Mesendoderm (in vitro differentiated cells): ENCODE data around the gene CCDC71L.

Experiments
- DNase-seq: peaks from one replicate; pipeline ENCODE4 v3.0.0; 2013
- H2AK5ac ChIP-seq: 2 replicates; pipeline ENCODE4 v1.6.1; 2013; ENCODE audit warnings: low read length, inconsistent platforms
- H2BK120ac ChIP-seq: 2 replicates; pipeline ENCODE4 v1.6.1; 2013; ENCODE audit warnings: low read depth, mild to moderate bottlenecking, low read length, moderate library complexity, mixed read lengths
- H2BK15ac ChIP-seq: replicated peaks from 2 replicates; pipeline ENCODE4 v1.6.1; 2013; ENCODE audit warnings: low read depth, mild to moderate bottlenecking, moderate library complexity
- H2BK5ac ChIP-seq: 2 replicates; pipeline ENCODE4 v1.6.1; 2013; ENCODE audit warnings: low read length, inconsistent platforms
- H3K18ac ChIP-seq: 2 replicates; pipeline ENCODE4 v1.6.1; 2013; ENCODE audit warnings: mild to moderate bottlenecking, low read length, mixed read lengths
- H3K23ac ChIP-seq: one replicate; pipeline ENCODE4 v1.6.1; 2013; ENCODE audit warnings: low read length
- H3K27ac ChIP-seq: 2 replicates; pipeline ENCODE4 v1.5.1; 2013; ENCODE audit warnings: low read depth, mild to moderate bottlenecking, inconsistent platforms, low read length, moderate library complexity
- H3K27me3 ChIP-seq: 2 replicates; pipeline ENCODE4 v1.6.1; 2013; ENCODE audit warnings: low read length, control low read depth, mild to moderate bottlenecking, inconsistent platforms; ENCODE audit not compliant: insufficient read depth, poor library complexity
- H3K36me3 ChIP-seq: 2 replicates; pipeline ENCODE4 v1.6.1; 2013; ENCODE audit warnings: low read length, inconsistent platforms; ENCODE audit not compliant: control insufficient read depth, insufficient read depth
- H3K4ac ChIP-seq: one replicate; pipeline ENCODE4 v1.6.1; 2013; ENCODE audit warnings: low read depth, mild to moderate bottlenecking, low read length, moderate library complexity
- H3K4me1 ChIP-seq: 2 replicates; pipeline ENCODE4 v1.6.1; 2013; ENCODE audit warnings: low read depth, low read length, inconsistent platforms; ENCODE audit not compliant: control insufficient read depth
- H3K4me2 ChIP-seq: 2 replicates; pipeline ENCODE4 v1.6.1; 2013; ENCODE audit warnings: low read length
- H3K4me3 ChIP-seq: 2 replicates; pipeline ENCODE4 v1.5.1; 2013; ENCODE audit warnings: mild to moderate bottlenecking, low read length
- H3K56ac ChIP-seq: one replicate; pipeline ENCODE4 v1.6.1; 2013; ENCODE audit warnings: low read length
- H3K79me1 ChIP-seq: 2 replicates; pipeline ENCODE4 v1.6.1; 2013; ENCODE audit warnings: low read length, inconsistent platforms
- H3K79me2 ChIP-seq: 2 replicates; pipeline ENCODE4 v1.6.1; 2013; ENCODE audit warnings: mild to moderate bottlenecking, low read length; ENCODE audit not compliant: control insufficient read depth, insufficient read depth
- H3K9ac ChIP-seq: 2 replicates; pipeline ENCODE4 v1.6.1; 2013; ENCODE audit warnings: low read length, inconsistent platforms
- H4K5ac ChIP-seq: one replicate; pipeline ENCODE4 v1.6.1; 2013; ENCODE audit warnings: low read length
- H4K8ac ChIP-seq: one replicate; pipeline ENCODE4 v1.6.1; 2013; ENCODE audit warnings: low read depth, mild to moderate bottlenecking, control low read depth, low read length, moderate library complexity
- WGBS: extraction: QIAGEN DNeasy Blood & Tissue Kit; methylation state at CpG from one replicate; pipeline ENCODE4 v1.1.7; 2013; ENCODE audit warnings: low lambda C conversion rate, missing lambda C conversion rate; ENCODE audit not compliant: insufficient coverage; ENCODE audit errors: extremely low coverage; 5-methylcytosine and 5-hydroxymethylcytosine counted together

CCDC71L gene

DNA sequence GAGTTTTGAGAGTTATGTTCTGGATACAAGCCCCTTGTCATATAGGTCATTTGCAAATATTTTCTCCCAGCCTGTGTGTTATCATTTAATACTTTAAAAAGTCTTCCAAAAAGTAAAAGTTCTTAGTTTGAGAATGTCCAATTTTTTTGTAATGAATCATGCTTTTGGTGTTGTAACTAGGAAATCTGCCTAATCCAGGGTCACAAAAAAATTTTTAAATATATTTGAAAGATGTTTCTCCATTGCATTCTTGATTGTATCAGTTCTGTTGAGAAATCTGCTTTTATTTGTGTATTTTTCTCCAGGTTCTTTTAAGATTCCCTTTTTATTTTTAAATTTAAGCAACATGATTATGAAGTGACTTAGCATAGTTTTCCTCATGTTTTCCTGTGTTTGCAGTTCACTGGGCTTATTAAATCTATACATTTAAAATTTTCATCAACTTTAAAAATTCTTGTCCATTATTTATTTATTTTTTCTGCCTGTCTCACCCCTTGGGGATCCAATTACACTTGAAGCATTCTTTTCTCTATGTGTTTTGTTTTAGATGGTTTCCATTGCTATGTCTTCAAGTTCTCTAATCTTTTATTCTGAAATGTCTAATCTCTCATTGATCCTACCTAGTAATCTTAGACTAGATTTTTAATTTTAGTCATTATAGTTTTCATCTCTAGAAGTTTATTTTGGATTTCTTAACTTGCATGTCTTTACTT lies 47.0 kb downstream of the CCDC71L start:
- H3K79me1 ChIP-seq: no peaks in the 10 kb centered on the region
- H3K4me3 ChIP-seq: no peak overlapping the region
- no peak overlapping the region for H3K56ac ChIP-seq
- no peak overlapping the region for H4K8ac ChIP-seq
- H2BK15ac ChIP-seq: no peak overlapping the region
- no peak overlapping the region for H3K4me2 ChIP-seq
- no peak overlapping the region for H3K9ac ChIP-seq
- no peak overlapping the region for H3K18ac ChIP-seq
- no peaks in the 10 kb centered on the region for H3K27me3 ChIP-seq
- no peaks in the 10 kb centered on the region for H3K79me2 ChIP-seq
- no peak overlapping the region for H3K4ac ChIP-seq
- no peaks in the 10 kb centered on the region for H3K4me1 ChIP-seq
- no peak overlapping the region for H3K27ac ChIP-seq
- no peak overlapping the region for H4K5ac ChIP-seq
- H3K36me3 ChIP-seq: no peaks in the 10 kb centered on the region
- H2BK5ac ChIP-seq: no peak overlapping the region
- H2BK120ac ChIP-seq: no peak overlapping the region
- no peak overlapping the region for H2AK5ac ChIP-seq
- DNase-seq: no peak
- H3K23ac ChIP-seq: no peak overlapping the region

DNA sequence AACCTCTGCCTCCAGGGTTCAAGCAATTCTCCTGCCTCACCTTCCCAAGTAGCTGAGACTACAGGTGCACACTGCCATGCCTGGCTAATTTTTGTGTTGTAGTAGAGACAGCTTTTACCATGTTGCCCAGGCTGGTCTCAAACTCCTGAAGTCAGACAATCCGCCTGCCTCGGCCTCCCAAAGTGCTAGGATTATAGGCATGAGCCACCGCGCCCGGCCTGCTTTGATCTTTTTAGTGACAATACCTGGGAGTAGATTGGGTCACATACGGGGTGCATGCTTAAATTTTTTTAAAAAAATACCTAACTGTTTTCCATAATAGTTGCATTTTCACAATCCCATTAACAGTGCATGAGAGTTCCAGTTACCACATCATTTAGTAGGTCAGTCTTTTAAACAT lies 47.7 kb downstream of the CCDC71L start:
- H3K36me3 ChIP-seq: no peaks in the 10 kb centered on the region
- H3K56ac ChIP-seq: no peak overlapping the region
- H2BK15ac ChIP-seq: no peak overlapping the region
- H3K4me2 ChIP-seq: no peak overlapping the region
- H4K8ac ChIP-seq: no peak overlapping the region
- H3K79me1 ChIP-seq: no peaks in the 10 kb centered on the region
- no peak overlapping the region for H3K18ac ChIP-seq
- no peak for DNase-seq
- no peak overlapping the region for H3K27ac ChIP-seq
- H4K5ac ChIP-seq: no peak overlapping the region
- H2BK5ac ChIP-seq: no peak overlapping the region
- H3K27me3 ChIP-seq: no peaks in the 10 kb centered on the region
- no peaks in the 10 kb centered on the region for H3K4me1 ChIP-seq
- H2BK120ac ChIP-seq: no peak overlapping the region
- H3K4me3 ChIP-seq: no peak overlapping the region
- H3K79me2 ChIP-seq: no peaks in the 10 kb centered on the region
- H2AK5ac ChIP-seq: no peak overlapping the region
- no CpG with 5 or more reads among the region's 6 CpGs for WGBS
- H3K23ac ChIP-seq: no peak overlapping the region
- no peak overlapping the region for H3K9ac ChIP-seq
- H3K4ac ChIP-seq: no peak overlapping the region

DNA sequence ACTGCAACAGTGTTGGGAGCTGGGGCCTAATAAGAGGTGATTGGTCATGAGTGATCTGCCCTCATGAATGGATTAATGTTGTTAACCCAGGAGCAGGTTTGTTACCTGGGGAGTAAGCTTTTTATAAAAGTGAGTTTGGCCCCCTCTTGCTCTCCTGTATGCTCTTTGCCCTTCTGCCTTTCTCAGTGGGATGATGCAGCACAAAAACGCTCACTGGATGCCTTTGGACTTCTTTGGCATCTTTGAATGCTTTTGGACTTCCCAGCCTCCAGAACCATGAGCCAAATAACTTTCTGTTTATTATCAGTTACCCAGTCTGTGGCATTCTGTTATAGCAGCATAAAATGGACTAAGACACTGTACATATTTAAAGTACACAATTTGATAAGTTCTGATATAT lies 48.5 kb downstream of the CCDC71L start:
- H3K27ac ChIP-seq: no peak overlapping the region
- no peak overlapping the region for H3K56ac ChIP-seq
- no peaks in the 10 kb centered on the region for H3K79me1 ChIP-seq
- no peak overlapping the region for H4K5ac ChIP-seq
- H3K4me1 ChIP-seq: no peaks in the 10 kb centered on the region
- DNase-seq: no peak
- no peak overlapping the region for H2AK5ac ChIP-seq
- no peak overlapping the region for H3K4ac ChIP-seq
- no CpG with 5 or more reads among the region's 1 CpG for WGBS
- H3K36me3 ChIP-seq: no peaks in the 10 kb centered on the region
- H2BK15ac ChIP-seq: no peak overlapping the region
- no peaks in the 10 kb centered on the region for H3K27me3 ChIP-seq
- no peak overlapping the region for H3K9ac ChIP-seq
- H3K18ac ChIP-seq: no peak overlapping the region
- H3K4me3 ChIP-seq: no peak overlapping the region
- no peak overlapping the region for H2BK5ac ChIP-seq
- no peak overlapping the region for H3K4me2 ChIP-seq
- no peak overlapping the region for H4K8ac ChIP-seq
- H3K79me2 ChIP-seq: no peaks in the 10 kb centered on the region
- H3K23ac ChIP-seq: no peak overlapping the region
- H2BK120ac ChIP-seq: no peak overlapping the region

GRCh38 chr7:106611911-106612310 lies 49.0 kb downstream of the CCDC71L start:
- Histone ChIP-seq H2BK15ac (no peak overlapping the region), H3K23ac (no peak overlapping the region), H3K4me1 (no peaks in the 10 kb centered on the region), H4K8ac (no peak overlapping the region), H2BK5ac (no peak overlapping the region), H3K56ac (no peak overlapping the region), H3K36me3 (no peaks in the 10 kb centered on the region), H3K4me2 (no peak overlapping the region), H2BK120ac (no peak overlapping the region), H4K5ac (no peak overlapping the region), H3K79me1 (no peaks in the 10 kb centered on the region), H2AK5ac (no peak overlapping the region), H3K4ac (no peak overlapping the region), H3K18ac (no peak overlapping the region), H3K9ac (no peak overlapping the region), H3K27ac (no peak overlapping the region), H3K79me2 (no peaks in the 10 kb centered on the region), H3K27me3 (no peaks in the 10 kb centered on the region), H3K4me3 (no peak overlapping the region)
- 100% methylated on average over 1 of the region's 3 CpGs for WGBS
- DNase-seq: no peak

- H2AK5ac ChIP-seq: no peak overlapping the region
- no peak overlapping the region for H2BK120ac ChIP-seq
- H3K36me3 ChIP-seq: no peaks in the 10 kb centered on the region
- no peak overlapping the region for H4K8ac ChIP-seq
- H4K5ac ChIP-seq: no peak overlapping the region
- H2BK5ac ChIP-seq: no peak overlapping the region
- H3K23ac ChIP-seq: no peak overlapping the region
- no CpG with 5 or more reads among the region's 6 CpGs for WGBS
- no peak overlapping the region for H3K4me2 ChIP-seq
- no peak for DNase-seq
- no peaks in the 10 kb centered on the region for H3K27me3 ChIP-seq
- no peak overlapping the region for H3K18ac ChIP-seq
- H3K4me1 ChIP-seq: no peaks in the 10 kb centered on the region
- no peak overlapping the region for H3K56ac ChIP-seq
- H3K79me2 ChIP-seq: no peaks in the 10 kb centered on the region
- H3K79me1 ChIP-seq: no peaks in the 10 kb centered on the region
- no peak overlapping the region for H2BK15ac ChIP-seq
- no peak overlapping the region for H3K4me3 ChIP-seq
- H3K27ac ChIP-seq: no peak overlapping the region
- H3K4ac ChIP-seq: no peak overlapping the region
- H3K9ac ChIP-seq: no peak overlapping the region
These were observed 49.7 kb downstream of the CCDC71L start for GRCh38 chr7:106610996-106611886.
